ES-I3 (cell line): ENCODE measurements around the gene TFDP2.
A peak's percentile ranks its signal among the peaks of the same experiment; 100 is the strongest.
"Not testable (repeated sequence)": the region's sequence is repeated elsewhere in the genome, so short reads cannot be mapped to it uniquely, and the experiment has no call there.

Experiments used
- H3K36me3 ChIP-seq: 2 replicates; pipeline ENCODE4 v1.6.1; 2013; ENCODE audit warnings: mild to moderate bottlenecking, low read length, control low read depth, moderate library complexity; ENCODE audit not compliant: insufficient read depth
- H3K4me1 ChIP-seq: 2 replicates; pipeline ENCODE4 v1.6.1; 2013; ENCODE audit warnings: mild to moderate bottlenecking, control low read depth, low read length; ENCODE audit not compliant: insufficient read depth
- H3K9ac ChIP-seq: 2 replicates; pipeline ENCODE4 v1.6.1; 2013; ENCODE audit warnings: low read depth, mild to moderate bottlenecking, low read length, moderate library complexity
- H3K9me3 ChIP-seq: 2 replicates; pipeline ENCODE4 v1.6.1; 2013; ENCODE audit warnings: mild to moderate bottlenecking, low read length, moderate library complexity; ENCODE audit not compliant: control insufficient read depth, insufficient read depth

Gene TFDP2

DNA sequence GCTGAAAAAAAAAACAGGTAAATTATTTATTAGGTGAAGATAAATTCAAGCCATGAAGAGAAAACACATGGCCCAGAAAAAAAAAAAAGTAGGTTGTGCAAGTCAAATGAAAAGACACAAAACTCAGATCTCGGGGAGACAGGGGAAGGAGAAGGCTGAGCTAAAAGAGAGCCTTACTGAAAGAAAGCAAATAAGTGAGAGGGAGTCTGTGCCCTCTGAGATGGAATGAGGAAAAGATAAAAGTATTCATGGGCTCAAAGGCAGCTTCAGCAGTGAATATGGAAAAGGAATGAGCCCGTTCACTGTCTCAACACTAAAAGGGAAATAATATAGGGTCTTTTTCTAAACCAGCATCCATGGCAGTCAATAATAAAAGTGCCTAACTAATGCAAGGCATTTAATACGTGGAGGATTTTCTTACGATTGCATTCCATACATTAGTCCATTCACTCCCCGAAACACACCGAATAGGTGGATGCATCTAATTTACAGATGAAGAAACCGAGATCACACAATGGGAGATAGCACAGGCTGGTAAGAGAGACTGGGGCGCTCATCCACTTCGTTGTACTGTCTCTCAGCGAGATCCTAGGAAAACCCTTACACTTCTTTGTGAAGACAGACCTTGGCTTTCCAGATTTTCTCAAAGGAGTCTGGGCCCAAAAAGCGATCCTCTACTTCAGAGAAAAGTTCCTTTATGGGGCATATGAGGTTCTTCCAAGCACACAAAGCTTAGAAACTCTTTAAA is 1.1 kb downstream of the TFDP2 start:
- Histone ChIP-seq H3K9ac (peak overlapping the region; percentile 66), H3K4me1 (no peaks in the 10 kb centered on the region), H3K36me3 (no peaks in the 10 kb centered on the region), H3K9me3 (no peaks in the 10 kb centered on the region)

- not testable (repeated sequence) for H3K9ac ChIP-seq, H3K36me3 ChIP-seq, H3K4me1 ChIP-seq, H3K9me3 ChIP-seq
These were observed 4.8 kb downstream of the TFDP2 start for GRCh38 chr3:142144587-142144986.

DNA sequence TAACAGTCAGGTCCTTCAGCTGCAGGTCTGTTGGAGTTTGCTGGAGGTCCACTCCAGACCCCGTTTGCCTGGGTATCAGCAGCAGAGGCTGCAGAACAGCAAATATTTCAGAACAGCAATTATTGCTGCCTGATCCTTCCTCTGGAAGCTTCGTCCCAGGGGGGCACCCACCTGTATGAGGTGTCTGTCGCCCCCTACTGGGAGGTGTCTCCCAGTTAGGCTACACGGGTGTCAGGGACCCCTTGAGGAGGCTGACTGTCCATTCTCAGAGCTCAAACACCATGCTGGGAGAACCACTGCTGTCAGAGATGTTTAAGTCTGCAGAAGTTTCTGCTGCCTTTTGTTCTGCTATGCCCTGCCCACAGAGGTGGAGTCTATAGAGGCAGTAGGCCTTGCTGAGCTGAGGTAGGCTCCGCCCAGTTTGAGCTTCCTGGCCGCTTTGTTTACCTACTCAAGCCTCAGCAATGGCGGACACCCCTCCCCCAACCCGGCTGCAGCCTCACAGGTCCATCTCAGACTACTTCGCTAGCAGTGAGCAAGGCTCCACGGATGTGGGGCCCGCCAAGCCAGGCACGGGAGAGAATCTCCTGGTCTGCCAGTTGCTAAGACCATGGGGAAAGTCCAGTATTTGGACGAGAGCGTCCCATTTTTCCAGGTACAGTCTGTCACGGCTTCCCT is 8.6 kb downstream of the TFDP2 start:
- H3K4me1 ChIP-seq, H3K36me3 ChIP-seq, H3K9me3 ChIP-seq: not testable (repeated sequence)
- H3K9ac ChIP-seq = 0 out of 2 replicates have a peak overlapping the region, but pooled peaks have one; percentile 5

- H3K36me3 ChIP-seq, H3K4me1 ChIP-seq, H3K9me3 ChIP-seq, H3K9ac ChIP-seq: not testable (repeated sequence)
These were observed 12.3 kb downstream of the TFDP2 start for GRCh38 chr3:142137089-142137488.

- Histone ChIP-seq H3K9me3 (no peaks in the 10 kb centered on the region), H3K36me3 (no peaks in the 10 kb centered on the region), H3K9ac (no peak overlapping the region), H3K4me1 (no peaks in the 10 kb centered on the region)
These were observed 14.5 kb downstream of the TFDP2 start for GRCh38 chr3:142134799-142135325.

- Histone ChIP-seq H3K36me3 (no peaks in the 10 kb centered on the region), H3K9ac (no peak overlapping the region), H3K9me3 (no peaks in the 10 kb centered on the region), H3K4me1 (peaks cover 6% of the 10 kb centered on the region; the same call in 1 of the 2 replicates)
These were observed 19.7 kb downstream of the TFDP2 start for GRCh38 chr3:142129516-142130171.

DNA sequence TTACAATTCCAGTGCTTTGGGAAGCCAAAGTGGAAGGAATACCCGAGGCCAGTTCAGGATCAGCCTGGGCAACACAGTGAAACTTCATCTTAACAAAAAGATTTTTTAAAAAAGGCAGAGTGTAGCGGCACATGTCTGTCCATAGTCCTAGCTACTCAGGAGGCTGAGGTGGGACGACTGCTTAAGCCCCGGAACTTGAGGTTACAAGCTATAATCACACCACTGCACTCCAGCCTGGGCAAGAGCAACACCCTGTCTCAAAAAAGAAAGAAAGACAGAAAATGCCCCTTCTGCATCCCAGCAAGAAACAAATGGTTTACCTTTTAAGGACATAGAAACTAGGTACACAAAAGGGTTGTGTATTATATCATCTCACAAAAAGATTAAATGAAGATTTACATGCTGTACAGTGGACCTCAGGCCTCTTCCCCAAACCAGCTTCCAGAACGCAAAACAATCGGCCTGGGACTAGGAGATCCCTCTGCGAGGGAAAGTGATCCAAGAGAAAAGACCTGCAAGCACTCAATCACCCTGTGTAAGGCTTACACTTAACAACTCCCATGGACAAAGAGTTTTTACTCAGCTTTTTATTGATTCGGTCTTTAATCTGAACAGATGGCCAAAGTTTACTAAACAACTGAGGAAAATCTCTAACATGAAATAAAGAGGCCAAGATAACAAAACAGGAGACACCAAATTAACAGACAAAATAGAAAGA is 21.2 kb downstream of the TFDP2 start:
- Histone ChIP-seq H3K9ac (no peak overlapping the region), H3K4me1 (peaks cover 6% of the 10 kb centered on the region; the same call in 1 of the 2 replicates), H3K36me3 (no peaks in the 10 kb centered on the region), H3K9me3 (no peaks in the 10 kb centered on the region)

DNA sequence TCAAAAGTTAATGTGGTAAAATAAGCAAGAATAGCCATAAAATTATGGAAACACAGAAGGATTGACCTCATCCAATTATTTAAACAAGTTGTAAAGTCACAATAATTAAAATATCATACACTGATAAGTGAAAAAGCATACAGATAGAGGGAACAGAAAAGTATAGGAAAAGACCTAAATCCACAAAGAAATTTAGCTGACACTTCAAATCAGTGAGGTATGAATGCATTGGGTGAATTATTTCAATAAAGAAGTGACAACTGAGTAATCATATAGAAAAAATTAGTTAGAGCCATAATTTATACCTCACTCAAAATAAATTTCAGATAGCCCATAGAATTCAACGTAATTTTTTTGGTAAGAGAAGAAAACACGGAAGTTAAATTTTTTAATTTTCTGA is 25.1 kb downstream of the TFDP2 start:
- no peaks in the 10 kb centered on the region for H3K9me3 ChIP-seq
- H3K9ac ChIP-seq = no peak overlapping the region
- no peaks in the 10 kb centered on the region for H3K36me3 ChIP-seq
- H3K4me1 ChIP-seq = peaks cover 6% of the 10 kb centered on the region; the same call in 1 of the 2 replicates

- H3K9ac ChIP-seq = no peak overlapping the region
- no peaks in the 10 kb centered on the region for H3K9me3 ChIP-seq
- peaks cover 6% of the 10 kb centered on the region; the same call in 1 of the 2 replicates for H3K4me1 ChIP-seq
- no peaks in the 10 kb centered on the region for H3K36me3 ChIP-seq
These were observed 28.6 kb downstream of the TFDP2 start for GRCh38 chr3:142120707-142121106.

DNA sequence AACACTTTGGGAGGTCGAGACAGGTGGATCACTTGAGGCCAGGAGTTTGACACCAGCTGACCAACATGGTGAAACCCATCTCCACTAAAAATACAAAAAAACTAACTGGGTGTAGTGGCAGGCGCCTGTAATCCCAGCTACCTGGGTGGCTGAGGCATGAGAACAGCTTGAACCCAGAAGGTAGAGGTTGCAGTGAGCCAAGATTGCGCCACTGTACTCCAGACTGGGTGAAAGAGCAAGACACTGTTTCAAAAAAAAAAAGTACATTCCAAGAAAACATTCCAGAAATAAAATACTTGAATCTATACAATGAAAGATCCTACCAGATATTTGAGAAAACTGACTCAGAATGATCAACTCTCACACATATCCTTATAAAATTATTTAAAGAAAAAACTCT is 30.4 kb downstream of the TFDP2 start:
- Histone ChIP-seq H3K9ac (no peak overlapping the region), H3K4me1 (peaks cover 6% of the 10 kb centered on the region; the same call in 1 of the 2 replicates), H3K36me3 (no peaks in the 10 kb centered on the region), H3K9me3 (no peaks in the 10 kb centered on the region)

- Histone ChIP-seq H3K9me3 (no peaks in the 10 kb centered on the region), H3K36me3 (no peaks in the 10 kb centered on the region), H3K9ac (no peak overlapping the region), H3K4me1 (peaks cover 6% of the 10 kb centered on the region; the same call in 1 of the 2 replicates)
These were observed 32.1 kb downstream of the TFDP2 start for GRCh38 chr3:142117056-142117851.

- H3K9ac ChIP-seq = no peak overlapping the region
These were observed 33.3 kb downstream of the TFDP2 start for GRCh38 chr3:142115867-142116668.

DNA sequence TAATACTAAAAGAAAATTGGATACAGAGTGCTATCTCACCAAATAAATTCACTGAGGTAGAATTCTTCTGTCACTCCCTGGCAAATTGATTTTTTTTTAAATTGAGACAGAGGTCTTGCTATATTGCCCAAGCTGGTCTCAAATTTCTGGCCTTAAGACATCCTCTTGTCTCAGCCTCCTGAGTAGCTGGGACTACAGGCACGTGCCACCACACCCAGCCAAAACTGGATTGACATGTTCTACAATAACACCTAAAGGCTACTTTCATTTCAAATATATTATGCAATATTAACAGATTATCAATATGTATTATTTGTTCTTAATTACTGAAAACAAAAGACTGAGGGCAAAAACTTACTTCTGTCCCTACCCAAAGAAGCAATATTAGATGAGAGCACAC is 36.7 kb downstream of the TFDP2 start:
- Histone ChIP-seq H3K9ac (no peak overlapping the region), H3K4me1 (peaks cover 5% of the 10 kb centered on the region; the same call in 1 of the 2 replicates), H3K9me3 (no peaks in the 10 kb centered on the region), H3K36me3 (no peaks in the 10 kb centered on the region)

More at GRCh38 chr3:142115867-142116668, 33.3 kb downstream of the TFDP2 start:
- Histone ChIP-seq H3K9me3 (no peaks in the 10 kb centered on the region), H3K4me1 (peaks cover 6% of the 10 kb centered on the region; the same call in 1 of the 2 replicates), H3K36me3 (no peaks in the 10 kb centered on the region)
